Progenitor cell of endocrine pancreas (in vitro differentiated cells): ENCODE measurements around the gene GPC3. TPM values are rescaled to one million over a fixed set of nuclear protein-coding genes. Genes with fewer than 3 reads are reported as not detected.

Experiments used
- DNase-seq: peaks from one replicate; pipeline ENCODE4 v3.0.0; 2021; ENCODE audit warnings: low spot score; ENCODE audit not compliant: unreplicated experiment
- H3K27ac Mint-ChIP-seq: 2 replicates; pipeline ENCODE4 v1.8.0; 2021; ENCODE audit warnings: mild to moderate bottlenecking, moderate library complexity, mixed read lengths
- H3K27me3 Mint-ChIP-seq: 2 replicates; pipeline ENCODE4 v1.8.0; 2021; ENCODE audit warnings: mixed read lengths
- H3K36me3 Mint-ChIP-seq: 2 replicates; pipeline ENCODE4 v1.8.0; 2022; ENCODE audit warnings: mixed read lengths; ENCODE audit not compliant: insufficient read depth
- H3K4me1 Mint-ChIP-seq: 2 replicates; pipeline ENCODE4 v1.8.0; 2021; ENCODE audit warnings: low read depth, mixed read lengths
- H3K4me3 Mint-ChIP-seq: 2 replicates; pipeline ENCODE4 v1.8.0; 2021; ENCODE audit warnings: low read depth, mild to moderate bottlenecking, moderate library complexity, mixed read lengths
- H3K9me3 Mint-ChIP-seq: 2 replicates; pipeline ENCODE4 v1.8.0; 2021; ENCODE audit warnings: low read depth, mixed read lengths
- total RNA-seq: library from RNA; stranded (reverse); gene quantifications from 2 replicates; pipeline ENCODE4 v1.2.1, GENCODE V29; 2021
- TF ChIP-seq, protein P1 (sequence below): fragments of 200-600 bp; sonication (generic); IDR thresholded peaks from one replicate; pipeline ENCODE4 v1.5.0; 2021; ENCODE audit warnings: antibody characterized with exemption, mild to moderate bottlenecking; ENCODE audit not compliant: unreplicated experiment

The GPC3 gene
- total RNA-seq, 1 donor from 2014 or later: 197 TPM

DNA sequence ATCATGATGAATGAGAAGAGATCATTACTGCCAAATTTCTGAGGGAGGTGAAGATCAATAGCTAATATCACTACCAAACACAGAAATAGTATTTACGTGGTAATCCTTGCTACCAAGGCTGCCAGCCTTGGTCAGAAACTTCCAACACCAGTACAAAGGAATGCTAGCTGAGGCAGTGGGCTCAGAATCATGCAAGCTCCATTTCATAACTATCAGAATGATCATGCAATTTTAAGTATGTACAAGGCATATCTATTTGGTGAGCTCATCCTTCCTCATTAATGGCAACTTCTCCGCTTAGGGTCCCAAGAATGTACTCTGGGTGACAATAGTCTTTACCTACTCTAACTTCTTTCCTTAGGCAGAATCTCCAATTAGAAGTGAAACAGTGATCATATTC is 135.0 kb downstream of the GPC3 start:
- Mint-ChIP-seq H3K27me3 (no peaks in the 10 kb centered on the region), H3K9me3 (no peaks in the 10 kb centered on the region), H3K4me3 (no peak overlapping the region), H3K27ac (no peak overlapping the region), H3K4me1 (peaks cover 12% of the 10 kb centered on the region), H3K36me3 (no peaks in the 10 kb centered on the region)
- no peak for DNase-seq
- TF ChIP-seq, protein P1, sequence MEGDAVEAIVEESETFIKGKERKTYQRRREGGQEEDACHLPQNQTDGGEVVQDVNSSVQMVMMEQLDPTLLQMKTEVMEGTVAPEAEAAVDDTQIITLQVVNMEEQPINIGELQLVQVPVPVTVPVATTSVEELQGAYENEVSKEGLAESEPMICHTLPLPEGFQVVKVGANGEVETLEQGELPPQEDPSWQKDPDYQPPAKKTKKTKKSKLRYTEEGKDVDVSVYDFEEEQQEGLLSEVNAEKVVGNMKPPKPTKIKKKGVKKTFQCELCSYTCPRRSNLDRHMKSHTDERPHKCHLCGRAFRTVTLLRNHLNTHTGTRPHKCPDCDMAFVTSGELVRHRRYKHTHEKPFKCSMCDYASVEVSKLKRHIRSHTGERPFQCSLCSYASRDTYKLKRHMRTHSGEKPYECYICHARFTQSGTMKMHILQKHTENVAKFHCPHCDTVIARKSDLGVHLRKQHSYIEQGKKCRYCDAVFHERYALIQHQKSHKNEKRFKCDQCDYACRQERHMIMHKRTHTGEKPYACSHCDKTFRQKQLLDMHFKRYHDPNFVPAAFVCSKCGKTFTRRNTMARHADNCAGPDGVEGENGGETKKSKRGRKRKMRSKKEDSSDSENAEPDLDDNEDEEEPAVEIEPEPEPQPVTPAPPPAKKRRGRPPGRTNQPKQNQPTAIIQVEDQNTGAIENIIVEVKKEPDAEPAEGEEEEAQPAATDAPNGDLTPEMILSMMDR: no peak

DNA sequence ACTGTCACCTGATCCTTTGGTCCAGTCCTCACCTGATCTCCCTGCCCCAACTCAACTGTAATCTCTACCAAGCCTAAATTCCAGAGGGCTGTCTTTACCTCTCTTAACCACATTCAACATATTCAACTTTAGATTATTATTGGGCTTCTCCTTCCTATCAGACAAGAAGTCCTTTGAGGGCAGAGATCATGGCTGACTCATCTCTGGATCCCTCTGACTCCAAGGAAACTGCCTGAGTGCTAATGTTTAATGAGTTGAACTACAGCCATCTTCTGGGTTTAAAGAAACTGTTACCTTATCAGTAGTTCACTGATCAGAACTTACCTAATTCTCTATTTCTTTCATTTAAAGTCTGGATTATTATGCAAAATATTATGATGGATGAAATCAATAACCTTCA is 135.7 kb downstream of the GPC3 start:
- H3K27ac Mint-ChIP-seq: no peak overlapping the region
- H3K4me1 Mint-ChIP-seq: peaks cover 17% of the 10 kb centered on the region
- H3K27me3 Mint-ChIP-seq: no peaks in the 10 kb centered on the region
- no peaks in the 10 kb centered on the region for H3K9me3 Mint-ChIP-seq
- no peaks in the 10 kb centered on the region for H3K36me3 Mint-ChIP-seq
- no peak overlapping the region for H3K4me3 Mint-ChIP-seq
- no peak for DNase-seq
- TF ChIP-seq, protein P1: no peak

DNA sequence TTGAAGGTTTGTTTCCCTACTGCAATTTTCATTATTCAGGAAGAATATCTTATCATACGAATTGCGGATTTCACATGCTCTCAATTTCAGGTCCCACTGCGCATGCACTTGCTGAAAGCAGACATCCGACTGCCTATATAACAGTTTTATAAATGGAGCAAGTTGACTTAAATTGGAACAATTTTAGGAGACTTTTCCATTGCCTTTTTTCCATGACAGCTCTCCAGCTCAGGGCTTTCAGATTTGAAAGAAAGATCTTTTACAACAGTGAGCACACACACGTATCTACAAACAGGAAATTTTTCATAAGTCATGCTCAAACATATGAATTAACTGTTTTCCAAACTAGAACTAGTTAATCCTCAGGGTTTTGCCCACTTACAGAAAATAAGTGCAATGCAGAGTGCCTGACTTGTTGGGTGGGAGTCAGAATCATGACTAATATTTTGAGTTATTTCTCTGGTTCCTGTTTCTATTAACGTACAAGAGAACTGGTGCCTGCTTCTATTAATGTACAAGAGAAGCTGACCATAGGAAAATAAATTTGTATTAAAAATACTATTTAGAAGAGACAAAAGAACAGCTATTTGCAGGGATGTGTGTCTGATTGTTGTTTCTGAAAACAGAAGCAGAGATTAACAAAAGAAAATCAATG is 137.9 kb downstream of the GPC3 start:
- Mint-ChIP-seq H3K27me3 (no peaks in the 10 kb centered on the region), H3K4me3 (no peak overlapping the region), H3K27ac (no peak overlapping the region), H3K36me3 (no peaks in the 10 kb centered on the region), H3K4me1 (peaks cover 22% of the 10 kb centered on the region), H3K9me3 (peaks cover 6% of the 10 kb centered on the region)
- no peak for DNase-seq
- TF ChIP-seq, protein P1: no peak

GRCh38 chrX:133846311-133846710 is 139.1 kb downstream of the GPC3 start:
- peaks cover 22% of the 10 kb centered on the region for H3K4me1 Mint-ChIP-seq

DNA sequence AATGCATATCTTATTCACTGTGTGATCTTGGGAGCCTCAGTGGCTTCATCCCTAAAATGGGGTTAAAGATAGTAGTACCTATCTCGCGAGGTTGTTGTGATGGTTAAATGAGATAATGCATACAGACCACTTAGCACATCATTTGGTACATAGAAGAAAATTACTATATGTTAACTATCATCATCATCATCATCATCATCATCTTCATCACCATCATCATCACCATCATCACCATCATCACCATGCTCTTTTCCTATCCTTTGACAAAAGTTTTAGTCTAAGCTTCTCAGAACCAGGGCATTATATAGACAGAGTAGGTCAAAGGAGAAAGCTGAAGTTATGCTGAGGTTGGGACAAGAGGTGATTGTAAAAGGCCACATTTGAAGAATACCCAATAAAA is 145.0 kb downstream of the GPC3 start:
- no peak overlapping the region for H3K4me3 Mint-ChIP-seq
- H3K9me3 Mint-ChIP-seq: peaks cover 6% of the 10 kb centered on the region

More at GRCh38 chrX:133846311-133846710, 139.1 kb downstream of the GPC3 start:
- H3K27me3 Mint-ChIP-seq: no peaks in the 10 kb centered on the region
- DNase-seq: no peak
- TF ChIP-seq, protein P1: no peak
- no peaks in the 10 kb centered on the region for H3K36me3 Mint-ChIP-seq
- H3K9me3 Mint-ChIP-seq: peaks cover 6% of the 10 kb centered on the region
- H3K4me3 Mint-ChIP-seq: no peak overlapping the region
- H3K27ac Mint-ChIP-seq: no peak overlapping the region

More for the DNA sequence above, 145.0 kb downstream of the GPC3 start:
- Mint-ChIP-seq H3K36me3 (no peaks in the 10 kb centered on the region), H3K27me3 (no peaks in the 10 kb centered on the region), H3K4me1 (peaks cover 18% of the 10 kb centered on the region), H3K27ac (no peak overlapping the region)
- TF ChIP-seq, protein P1: no peak
- DNase-seq: no peak
